NCI-H82 (cell line): ENCODE results near the gene INF2.
"Not testable (repeated sequence)": the region's sequence is repeated elsewhere in the genome, so short reads cannot be mapped to it uniquely, and the experiment has no call there.

Experiments
- DNase-seq: peaks from one replicate; lab custom pipeline; 2025; lab: John Stamatoyannopoulos, UW

The INF2 gene

GRCh38 chr14:104721505-104722431 is 32.4 kb downstream of the INF2 start:
- DNase-seq, result no peak

- peak; percentile 21 for DNase-seq
Observed at GRCh38 chr14:104722938-104723650, 33.7 kb downstream of the INF2 start.

GRCh38 chr14:104723651-104724406 is 34.4 kb downstream of the INF2 start, which contains the start of gene ADSS1:
Gene ADSS1 (plus strand): TSS chr14:104724229. CDS start chr14:104724271, 42 bp downstream.
- DNase-seq, result peak; percentile 49

GRCh38 chr14:104724407-104724980 is 35.1 kb downstream of the INF2 start:
- DNase-seq, result peak; percentile 9

GRCh38 chr14:104724981-104725771 is 35.8 kb downstream of the INF2 start:
- DNase-seq, result peak; percentile 24

- no peak for DNase-seq
Observed at GRCh38 chr14:104725772-104726548, 36.5 kb downstream of the INF2 start.

GRCh38 chr14:104726600-104727451 is 37.4 kb downstream of the INF2 start:
- peak; percentile 30 for DNase-seq

- DNase-seq, result no peak
Observed at GRCh38 chr14:104728631-104729030, 39.2 kb downstream of the INF2 start.

- DNase-seq, result not testable (repeated sequence)
Observed at GRCh38 chr14:104729176-104729834, 39.9 kb downstream of the INF2 start.

GRCh38 chr14:104729835-104730181 is 40.4 kb downstream of the INF2 start:
- DNase-seq, result no peak

GRCh38 chr14:104730487-104730886 is 41.1 kb downstream of the INF2 start:
- no peak for DNase-seq

- DNase-seq, result peak; percentile 66
Observed at GRCh38 chr14:104731320-104732294, 42.2 kb downstream of the INF2 start.

- no peak for DNase-seq
Observed at GRCh38 chr14:104732355-104732804, 43.0 kb downstream of the INF2 start.

GRCh38 chr14:104732931-104733681 is 43.7 kb downstream of the INF2 start:
- no peak for DNase-seq

- no peak for DNase-seq
Observed at GRCh38 chr14:104734051-104734587, 44.7 kb downstream of the INF2 start.

- DNase-seq, result no peak
Observed at GRCh38 chr14:104734601-104734990, 45.2 kb downstream of the INF2 start.
